ENCODE data around the gene RPL36. TPM values are rescaled to one million over a fixed set of nuclear protein-coding genes. Genes with fewer than 3 reads are reported as not detected.

Gene RPL36
- polyA plus RNA-seq, 2 of the 4 experiments (the other 2 are of a cell fraction), result 368 to 1,385 TPM

Other genes with a start within 250 kb of the RPL36 start
- gene ZNRF4, start 234.9 kb upstream of the RPL36 start, polyA plus RNA-seq (2011; rRNA removed), result not detected in 2 replicates
- not detected in 3 replicates for gene ZNRF4, start 234.9 kb upstream of the RPL36 start, polyA plus RNA-seq (2017; fragmentation: RNase III; extraction: RNeasy Plus Mini Kit Qiagen cat#74134 plus additional on column Dnase treatment)
- gene TINCR, start 122.3 kb upstream of the RPL36 start, polyA plus RNA-seq (2011; rRNA removed), result 1.2 TPM in 2 replicates
- 1.6 to 1.9 TPM (median 1.8 TPM) in 3 replicates for gene TINCR, start 122.3 kb upstream of the RPL36 start, polyA plus RNA-seq (2017; fragmentation: RNase III; extraction: RNeasy Plus Mini Kit Qiagen cat#74134 plus additional on column Dnase treatment)
- gene SAFB2, start 67.5 kb upstream of the RPL36 start, polyA plus RNA-seq (2011; rRNA removed), result 23.4 and 33.2 TPM in 2 replicates
- gene SAFB2, start 67.5 kb upstream of the RPL36 start, polyA plus RNA-seq (2017; fragmentation: RNase III; extraction: RNeasy Plus Mini Kit Qiagen cat#74134 plus additional on column Dnase treatment), result 42.2 to 52.3 TPM (median 51.2 TPM) in 3 replicates
- 37.5 and 55.0 TPM in 2 replicates for gene SAFB, start 67.2 kb upstream of the RPL36 start, polyA plus RNA-seq (2011; rRNA removed)
- gene SAFB, start 67.2 kb upstream of the RPL36 start, polyA plus RNA-seq (2017; fragmentation: RNase III; extraction: RNeasy Plus Mini Kit Qiagen cat#74134 plus additional on column Dnase treatment), result 69.8 to 74.3 TPM (median 74.0 TPM) in 3 replicates
- gene MICOS13, start 9.8 kb upstream of the RPL36 start, polyA plus RNA-seq (2011; rRNA removed), result 19.1 and 20.5 TPM in 2 replicates
- 43.1 to 48.8 TPM (median 48.6 TPM) in 3 replicates for gene MICOS13, start 9.8 kb upstream of the RPL36 start, polyA plus RNA-seq (2017; fragmentation: RNase III; extraction: RNeasy Plus Mini Kit Qiagen cat#74134 plus additional on column Dnase treatment)
- gene HSD11B1L, start 9.3 kb upstream of the RPL36 start, polyA plus RNA-seq (2011; rRNA removed), result 2.5 and 2.8 TPM in 2 replicates
- gene HSD11B1L, start 9.3 kb upstream of the RPL36 start, polyA plus RNA-seq (2017; fragmentation: RNase III; extraction: RNeasy Plus Mini Kit Qiagen cat#74134 plus additional on column Dnase treatment), result 2.7 to 4.8 TPM (median 4.8 TPM) in 3 replicates
- 41.2 and 42.7 TPM in 2 replicates for gene LONP1, start 29.9 kb downstream of the RPL36 start, polyA plus RNA-seq (2011; rRNA removed)
- gene LONP1, start 29.9 kb downstream of the RPL36 start, polyA plus RNA-seq (2017; fragmentation: RNase III; extraction: RNeasy Plus Mini Kit Qiagen cat#74134 plus additional on column Dnase treatment), result 65.2 to 68.9 TPM (median 66.4 TPM) in 3 replicates
- 0.03 TPM in 1 of 2 replicates, not detected in the other for gene CATSPERD, start 30.3 kb downstream of the RPL36 start, polyA plus RNA-seq (2011; rRNA removed)
- 0.17 TPM in 1 of 3 replicates, not detected in the others for gene CATSPERD, start 30.3 kb downstream of the RPL36 start, polyA plus RNA-seq (2017; fragmentation: RNase III; extraction: RNeasy Plus Mini Kit Qiagen cat#74134 plus additional on column Dnase treatment)
- 0.46 and 0.65 TPM in 2 replicates for gene PRR22, start 94.5 kb downstream of the RPL36 start, polyA plus RNA-seq (2011; rRNA removed)
- gene PRR22, start 94.5 kb downstream of the RPL36 start, polyA plus RNA-seq (2017; fragmentation: RNase III; extraction: RNeasy Plus Mini Kit Qiagen cat#74134 plus additional on column Dnase treatment), result 2.0 to 2.3 TPM (median 2.2 TPM) in 3 replicates
- 15.5 and 16.3 TPM in 2 replicates for gene DUS3L, start 100.9 kb downstream of the RPL36 start, polyA plus RNA-seq (2011; rRNA removed)
- gene DUS3L, start 100.9 kb downstream of the RPL36 start, polyA plus RNA-seq (2017; fragmentation: RNase III; extraction: RNeasy Plus Mini Kit Qiagen cat#74134 plus additional on column Dnase treatment), result 26.9 to 29.4 TPM (median 27.9 TPM) in 3 replicates
- gene NRTN, start 114.8 kb downstream of the RPL36 start, polyA plus RNA-seq (2011; rRNA removed), result 0.32 and 0.38 TPM in 2 replicates
- gene NRTN, start 114.8 kb downstream of the RPL36 start, polyA plus RNA-seq (2017; fragmentation: RNase III; extraction: RNeasy Plus Mini Kit Qiagen cat#74134 plus additional on column Dnase treatment), result 0.45 to 0.61 TPM (median 0.50 TPM) in 3 replicates
- 0.12 TPM in 1 of 2 replicates, not detected in the other for gene FUT6, start 149.4 kb downstream of the RPL36 start, polyA plus RNA-seq (2011; rRNA removed)
- gene FUT6, start 149.4 kb downstream of the RPL36 start, polyA plus RNA-seq (2017; fragmentation: RNase III; extraction: RNeasy Plus Mini Kit Qiagen cat#74134 plus additional on column Dnase treatment), result not detected in 3 replicates
- 0.09 and 0.20 TPM in 2 replicates for gene FUT3, start 161.2 kb downstream of the RPL36 start, polyA plus RNA-seq (2011; rRNA removed)
- 0.09 TPM in 1 of 3 replicates, not detected in the others for gene FUT3, start 161.2 kb downstream of the RPL36 start, polyA plus RNA-seq (2017; fragmentation: RNase III; extraction: RNeasy Plus Mini Kit Qiagen cat#74134 plus additional on column Dnase treatment)
- 0.04 TPM in 1 of 2 replicates, not detected in the other for gene FUT5, start 180.2 kb downstream of the RPL36 start, polyA plus RNA-seq (2011; rRNA removed)
- gene FUT5, start 180.2 kb downstream of the RPL36 start, polyA plus RNA-seq (2017; fragmentation: RNase III; extraction: RNeasy Plus Mini Kit Qiagen cat#74134 plus additional on column Dnase treatment), result not detected in 3 replicates
- 75.0 and 98.5 TPM in 2 replicates for gene NDUFA11, start 213.5 kb downstream of the RPL36 start, polyA plus RNA-seq (2011; rRNA removed)
- 170 to 173 TPM (median 171 TPM) in 3 replicates for gene NDUFA11, start 213.5 kb downstream of the RPL36 start, polyA plus RNA-seq (2017; fragmentation: RNase III; extraction: RNeasy Plus Mini Kit Qiagen cat#74134 plus additional on column Dnase treatment)
- 1.1 and 1.5 TPM in 2 replicates for gene VMAC, start 214.6 kb downstream of the RPL36 start, polyA plus RNA-seq (2011; rRNA removed)
- gene VMAC, start 214.6 kb downstream of the RPL36 start, polyA plus RNA-seq (2017; fragmentation: RNase III; extraction: RNeasy Plus Mini Kit Qiagen cat#74134 plus additional on column Dnase treatment), result 0.79 to 1.6 TPM (median 1.4 TPM) in 3 replicates
- gene CAPS, start 224.0 kb downstream of the RPL36 start, polyA plus RNA-seq (2011; rRNA removed), result 1.2 and 1.4 TPM in 2 replicates
- gene CAPS, start 224.0 kb downstream of the RPL36 start, polyA plus RNA-seq (2017; fragmentation: RNase III; extraction: RNeasy Plus Mini Kit Qiagen cat#74134 plus additional on column Dnase treatment), result 1.5 to 2.0 TPM (median 1.7 TPM) in 3 replicates